Activated naive CD8-positive, alpha-beta T cell treated with anti-CD3 and anti-CD28 coated beads for 36 hours (primary cell): Measurements from ENCODE around the gene IZUMO4. TPM values are rescaled to one million over a fixed set of nuclear protein-coding genes. Genes with fewer than 3 reads are reported as not detected.

Experiments used
- DNase-seq: peaks from one replicate; pipeline ENCODE4 v3.0.0; 2021
- H3K27ac Mint-ChIP-seq: one replicate; pipeline ENCODE4 v1.8.0; 2022; ENCODE audit warnings: mild to moderate bottlenecking, moderate library complexity, mixed read lengths
- H3K27me3 Mint-ChIP-seq: one replicate; pipeline ENCODE4 v1.8.0; 2022; ENCODE audit warnings: mild to moderate bottlenecking, mixed read lengths
- H3K36me3 Mint-ChIP-seq: one replicate; pipeline ENCODE4 v1.8.0; 2021; ENCODE audit warnings: mild to moderate bottlenecking, mixed read lengths
- H3K4me1 Mint-ChIP-seq: one replicate; pipeline ENCODE4 v1.8.0; 2021; ENCODE audit warnings: mixed read lengths
- H3K4me3 Mint-ChIP-seq: one replicate; pipeline ENCODE4 v1.8.0; 2022; ENCODE audit warnings: mild to moderate bottlenecking, moderate library complexity, mixed read lengths
- H3K9me3 Mint-ChIP-seq: one replicate; pipeline ENCODE4 v1.8.0; 2022; ENCODE audit warnings: mixed read lengths
- total RNA-seq, 2 experiments: library from RNA; stranded (reverse); gene quantifications; one replicate each; pipeline ENCODE4 v1.2.3, GENCODE V29; 2021

The IZUMO4 gene, protein sequence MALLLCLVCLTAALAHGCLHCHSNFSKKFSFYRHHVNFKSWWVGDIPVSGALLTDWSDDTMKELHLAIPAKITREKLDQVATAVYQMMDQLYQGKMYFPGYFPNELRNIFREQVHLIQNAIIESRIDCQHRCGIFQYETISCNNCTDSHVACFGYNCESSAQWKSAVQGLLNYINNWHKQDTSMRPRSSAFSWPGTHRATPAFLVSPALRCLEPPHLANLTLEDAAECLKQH
- total RNA-seq, result 10 to 100 TPM; 12.4 to 12.6 TPM

DNA sequence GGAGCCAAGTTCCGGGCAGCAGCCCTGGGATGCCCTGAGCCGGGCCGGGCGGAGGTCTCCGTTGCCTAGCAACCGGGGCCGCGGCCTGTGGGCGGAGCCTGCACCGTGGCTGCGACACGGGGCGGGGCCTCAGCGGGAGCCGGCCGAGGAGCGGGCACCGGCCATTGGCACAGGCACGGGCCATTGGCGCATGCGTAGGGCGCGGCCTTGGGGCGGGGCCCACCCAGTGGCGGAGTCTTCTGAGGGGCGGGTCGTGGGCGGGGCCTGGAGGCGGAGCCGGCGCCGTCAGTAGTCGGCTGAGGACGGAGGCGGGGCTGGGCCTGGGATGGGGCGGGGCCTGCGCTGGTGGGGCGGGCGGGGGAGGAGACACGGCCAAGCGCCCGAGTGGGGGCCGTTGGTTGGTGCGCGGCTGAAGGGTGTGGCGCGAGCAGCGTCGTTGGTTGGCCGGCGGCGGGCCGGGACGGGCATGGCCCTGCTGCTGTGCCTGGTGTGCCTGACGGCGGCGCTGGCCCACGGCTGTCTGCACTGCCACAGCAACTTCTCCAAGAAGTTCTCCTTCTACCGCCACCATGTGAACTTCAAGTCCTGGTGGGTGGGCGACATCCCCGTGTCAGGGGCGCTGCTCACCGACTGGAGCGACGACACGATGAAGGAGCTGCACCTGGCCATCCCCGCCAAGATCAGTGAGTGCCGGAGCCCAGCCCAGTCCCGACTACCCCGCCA, at the start of gene IZUMO4:
Gene IZUMO4, plus strand, starts transcription at position 436 of the 723 bp plus-strand sequence. Its CDS starts 31 bp downstream, at position 467.
- Mint-ChIP-seq H3K27me3 (no peaks in the 10 kb centered on the region), H3K9me3 (no peaks in the 10 kb centered on the region), H3K36me3 (peaks cover 24% of the 10 kb centered on the region), H3K4me1 (peaks cover 34% of the 10 kb centered on the region), H3K27ac (peak within 1 kb of the TSS; percentile 90), H3K4me3 (peak within 1 kb of the TSS; percentile 99)
- DNase-seq, result peak; percentile 100

DNA sequence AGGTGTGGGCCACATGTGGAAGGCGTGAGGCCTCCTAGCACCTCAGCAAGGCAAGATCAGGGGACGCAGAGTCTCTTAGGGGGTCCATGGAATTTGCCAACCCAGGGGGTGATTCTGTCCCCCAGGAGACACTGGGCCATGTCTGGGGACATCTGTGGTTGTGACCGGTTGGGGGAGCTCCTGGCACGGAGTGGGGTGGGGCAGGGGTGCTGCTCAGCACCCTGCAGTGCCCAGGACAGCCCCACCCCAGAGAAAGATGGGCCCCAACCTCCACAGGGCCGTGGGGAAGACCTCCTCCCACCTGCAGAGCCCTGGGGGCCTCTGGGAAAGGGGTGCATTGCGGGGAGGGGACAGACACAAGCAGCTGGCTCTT, 49.7 kb upstream of the IZUMO4 start:
- no peak for DNase-seq
- Mint-ChIP-seq H3K27me3 (no peaks in the 10 kb centered on the region), H3K9me3 (no peaks in the 10 kb centered on the region), H3K4me3 (no peak overlapping the region), H3K27ac (no peak overlapping the region), H3K4me1 (peaks cover 40% of the 10 kb centered on the region), H3K36me3 (peaks cover 13% of the 10 kb centered on the region)

DNA sequence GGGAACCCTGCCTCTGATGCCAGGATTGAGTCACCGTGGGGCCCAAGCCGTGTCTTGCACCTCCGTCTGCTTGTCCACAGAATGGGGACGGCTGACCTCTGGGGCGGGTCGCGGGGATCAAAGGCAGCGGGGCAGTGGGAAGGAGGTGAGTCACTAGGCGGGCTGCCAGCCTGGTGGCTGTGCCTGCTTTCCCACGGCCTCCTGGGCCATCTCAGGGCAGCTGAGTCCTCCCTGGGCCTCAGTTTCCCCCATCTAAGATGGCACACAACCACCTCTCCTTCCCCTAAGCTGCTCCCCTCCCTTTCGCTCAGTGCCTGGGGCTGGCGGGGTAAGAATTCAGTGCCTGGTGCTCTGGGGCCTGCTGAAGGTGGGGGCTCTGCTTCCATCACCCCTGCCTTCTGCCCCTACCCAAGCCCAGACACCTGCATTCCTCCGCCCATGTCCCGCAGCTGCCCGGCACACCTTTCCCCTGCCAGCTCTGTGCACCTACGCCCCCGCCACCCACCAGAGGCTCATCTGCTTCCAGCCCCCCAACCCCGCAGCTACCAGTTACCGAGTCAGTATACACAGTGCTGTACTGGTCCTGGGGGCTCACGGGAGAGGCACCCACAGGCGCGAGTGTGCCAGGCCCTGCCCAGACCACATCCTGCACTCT, 49.1 kb upstream of the IZUMO4 start:
- H3K4me3 Mint-ChIP-seq, result peak overlapping the region; percentile 48
- no peaks in the 10 kb centered on the region for H3K9me3 Mint-ChIP-seq
- H3K36me3 Mint-ChIP-seq, result peaks cover 10% of the 10 kb centered on the region
- peaks cover 44% of the 10 kb centered on the region for H3K4me1 Mint-ChIP-seq
- H3K27ac Mint-ChIP-seq, result peak overlapping the region; percentile 65
- H3K27me3 Mint-ChIP-seq, result no peaks in the 10 kb centered on the region
- DNase-seq, result peak; percentile 47

DNA sequence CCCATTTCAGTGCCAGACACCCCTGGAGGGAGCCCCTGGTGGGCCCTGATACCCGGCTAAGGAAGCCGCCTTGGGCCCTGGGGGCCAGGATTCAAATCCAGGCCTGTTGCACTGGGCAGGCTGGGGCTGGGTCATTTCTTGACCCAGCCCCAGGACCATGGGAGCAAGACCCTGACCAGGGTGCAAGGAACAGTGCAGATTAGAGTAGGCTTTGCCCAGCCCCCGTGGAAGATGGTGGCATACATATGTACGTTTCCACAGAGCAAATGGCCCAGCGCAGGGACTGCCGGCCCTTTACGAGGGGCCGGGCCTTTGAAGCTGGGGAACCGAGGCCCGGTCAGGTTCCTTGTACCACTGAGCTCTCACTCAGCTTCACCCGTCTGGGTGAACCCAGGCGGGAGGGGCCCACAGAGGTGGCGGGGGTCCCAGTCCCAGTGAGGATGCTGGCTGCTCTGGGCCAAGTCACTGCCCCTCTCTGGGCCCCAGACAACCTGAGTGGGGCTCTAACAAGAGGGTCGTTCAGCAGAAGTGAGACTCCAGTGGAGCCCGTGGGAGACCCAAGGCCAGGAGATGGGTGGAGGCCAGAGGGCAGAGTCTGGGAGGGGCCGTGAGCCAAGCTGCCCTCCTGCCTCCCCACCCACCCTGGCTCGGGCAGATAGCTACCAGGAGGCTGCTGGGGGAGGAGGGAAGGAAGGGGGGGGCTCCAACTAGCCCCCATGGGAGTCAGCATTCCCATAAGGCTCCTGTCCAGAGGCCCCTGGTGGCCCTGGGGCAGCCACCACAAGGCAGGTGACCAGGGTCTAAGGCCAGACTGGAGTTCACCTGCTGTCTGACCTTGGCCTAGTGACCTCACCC, 48.4 kb upstream of the IZUMO4 start:
- H3K27me3 Mint-ChIP-seq, result no peaks in the 10 kb centered on the region
- peak overlapping the region; percentile 89 for H3K4me3 Mint-ChIP-seq
- peaks cover 40% of the 10 kb centered on the region for H3K4me1 Mint-ChIP-seq
- no peak for DNase-seq
- peaks cover 8% of the 10 kb centered on the region for H3K36me3 Mint-ChIP-seq
- H3K27ac Mint-ChIP-seq, result peak overlapping the region; percentile 65
- H3K9me3 Mint-ChIP-seq, result no peaks in the 10 kb centered on the region

DNA sequence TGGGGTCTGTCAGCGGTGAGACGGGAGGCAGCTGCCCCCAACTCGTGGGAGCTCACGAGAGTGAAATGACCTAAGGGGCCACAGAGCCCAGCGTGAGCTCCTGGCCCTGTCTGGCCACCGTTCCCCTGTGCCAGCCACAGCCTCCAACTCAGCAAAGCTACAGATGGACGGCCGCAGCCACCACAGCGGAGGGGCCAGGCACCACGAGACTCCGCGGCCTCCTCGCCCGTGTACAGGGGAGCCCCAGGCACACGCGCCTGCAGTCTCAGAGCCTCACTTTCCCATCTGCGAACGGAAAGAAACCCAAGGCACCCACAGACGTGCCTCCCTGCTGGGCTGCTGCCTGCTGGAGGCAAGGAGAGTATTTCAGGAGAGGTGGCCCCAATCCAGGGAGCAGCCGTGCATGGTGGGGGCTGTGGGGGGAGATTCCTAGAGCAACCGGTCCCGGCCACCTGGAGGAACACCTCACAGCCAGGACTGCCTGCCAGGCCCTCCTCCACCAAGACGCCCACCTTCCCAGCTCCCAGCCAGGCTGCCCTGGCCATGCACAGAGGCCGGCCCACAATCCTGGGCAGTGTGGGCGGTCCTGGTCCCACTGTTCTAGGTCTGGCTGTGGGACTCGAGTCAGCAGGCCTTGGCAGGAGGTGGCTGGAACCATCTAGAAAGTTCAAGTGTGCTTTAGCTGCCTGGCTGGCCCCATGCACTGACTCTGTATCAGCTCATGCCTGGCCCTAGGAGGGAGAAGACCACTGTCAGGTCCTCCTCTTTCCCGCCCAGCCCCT, 47.6 kb upstream of the IZUMO4 start:
- peaks cover 6% of the 10 kb centered on the region for H3K36me3 Mint-ChIP-seq
- no peak for DNase-seq
- H3K27me3 Mint-ChIP-seq, result no peaks in the 10 kb centered on the region
- peak overlapping the region; percentile 89 for H3K4me3 Mint-ChIP-seq
- no peaks in the 10 kb centered on the region for H3K9me3 Mint-ChIP-seq
- peak overlapping the region; percentile 69 for H3K27ac Mint-ChIP-seq
- peaks cover 33% of the 10 kb centered on the region for H3K4me1 Mint-ChIP-seq

DNA sequence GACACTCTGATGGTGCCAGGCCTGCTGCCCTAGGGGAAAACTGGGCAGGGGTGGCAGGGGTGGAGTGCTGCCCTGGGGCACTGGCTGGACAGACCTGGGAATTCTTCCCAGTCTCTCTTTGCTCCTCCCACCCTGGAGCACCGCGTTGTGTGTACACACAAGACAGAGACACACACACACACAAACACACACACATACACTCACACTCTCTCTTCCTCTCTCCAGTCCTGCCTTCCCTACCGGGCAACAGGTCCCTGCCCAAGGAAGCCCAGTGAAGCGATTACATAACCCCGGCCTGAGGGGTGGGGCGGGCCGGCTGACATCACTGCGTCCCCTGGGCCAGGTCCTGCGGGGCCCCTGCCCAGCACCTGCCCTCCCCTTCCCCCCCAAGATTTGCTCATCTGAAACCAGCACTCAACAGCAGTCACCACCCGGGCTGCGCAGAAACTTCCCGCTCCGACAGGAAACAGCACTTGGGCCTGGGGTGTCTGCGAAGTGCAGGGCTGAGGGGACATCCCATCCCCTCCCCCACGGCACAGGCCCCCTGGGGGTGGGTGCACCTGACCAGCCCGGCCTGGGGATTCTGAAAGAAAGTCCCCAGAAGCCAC, 46.9 kb upstream of the IZUMO4 start:
- peak overlapping the region; percentile 89 for H3K4me3 Mint-ChIP-seq
- DNase-seq, result peak; percentile 72
- H3K4me1 Mint-ChIP-seq, result peaks cover 35% of the 10 kb centered on the region
- no peaks in the 10 kb centered on the region for H3K27me3 Mint-ChIP-seq
- peaks cover 6% of the 10 kb centered on the region for H3K36me3 Mint-ChIP-seq
- no peaks in the 10 kb centered on the region for H3K9me3 Mint-ChIP-seq
- H3K27ac Mint-ChIP-seq, result peak overlapping the region; percentile 69

DNA sequence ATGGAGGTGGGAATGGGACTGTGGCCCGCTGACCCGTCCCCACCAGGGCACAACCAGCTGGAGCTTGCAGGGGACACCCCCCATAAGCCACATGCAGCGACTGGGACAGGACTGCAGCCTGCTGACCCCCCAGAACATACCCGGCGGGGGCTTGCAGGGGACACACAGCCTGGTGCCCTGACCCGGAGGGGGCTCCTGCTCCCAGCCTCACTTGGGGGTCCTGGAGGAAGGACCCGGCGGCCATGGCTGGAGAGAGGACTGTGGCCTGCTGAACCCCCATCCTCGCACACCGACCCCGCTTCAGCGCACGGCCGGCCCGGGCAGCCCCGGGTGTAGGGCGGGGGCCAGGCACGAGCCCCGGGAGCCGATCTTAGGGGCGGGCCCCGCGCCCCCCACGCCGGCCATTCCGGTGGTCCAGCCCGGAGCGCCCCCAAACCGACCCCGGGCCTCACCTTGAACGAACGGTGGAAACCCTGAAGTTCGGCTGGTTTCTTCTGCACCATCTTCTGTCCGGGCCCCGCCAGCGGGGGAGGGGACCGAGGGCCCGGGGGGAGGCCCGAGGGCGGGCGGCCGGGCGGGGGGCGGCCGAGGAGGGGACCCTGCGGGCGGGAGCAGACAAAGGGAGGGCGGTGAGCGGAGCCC, 46.2 kb upstream of the IZUMO4 start:
- Mint-ChIP-seq H3K27ac (peak overlapping the region; percentile 69), H3K27me3 (no peaks in the 10 kb centered on the region), H3K36me3 (peaks cover 6% of the 10 kb centered on the region), H3K9me3 (no peaks in the 10 kb centered on the region), H3K4me1 (peaks cover 39% of the 10 kb centered on the region), H3K4me3 (peak overlapping the region; percentile 89)
- no peak for DNase-seq

DNA sequence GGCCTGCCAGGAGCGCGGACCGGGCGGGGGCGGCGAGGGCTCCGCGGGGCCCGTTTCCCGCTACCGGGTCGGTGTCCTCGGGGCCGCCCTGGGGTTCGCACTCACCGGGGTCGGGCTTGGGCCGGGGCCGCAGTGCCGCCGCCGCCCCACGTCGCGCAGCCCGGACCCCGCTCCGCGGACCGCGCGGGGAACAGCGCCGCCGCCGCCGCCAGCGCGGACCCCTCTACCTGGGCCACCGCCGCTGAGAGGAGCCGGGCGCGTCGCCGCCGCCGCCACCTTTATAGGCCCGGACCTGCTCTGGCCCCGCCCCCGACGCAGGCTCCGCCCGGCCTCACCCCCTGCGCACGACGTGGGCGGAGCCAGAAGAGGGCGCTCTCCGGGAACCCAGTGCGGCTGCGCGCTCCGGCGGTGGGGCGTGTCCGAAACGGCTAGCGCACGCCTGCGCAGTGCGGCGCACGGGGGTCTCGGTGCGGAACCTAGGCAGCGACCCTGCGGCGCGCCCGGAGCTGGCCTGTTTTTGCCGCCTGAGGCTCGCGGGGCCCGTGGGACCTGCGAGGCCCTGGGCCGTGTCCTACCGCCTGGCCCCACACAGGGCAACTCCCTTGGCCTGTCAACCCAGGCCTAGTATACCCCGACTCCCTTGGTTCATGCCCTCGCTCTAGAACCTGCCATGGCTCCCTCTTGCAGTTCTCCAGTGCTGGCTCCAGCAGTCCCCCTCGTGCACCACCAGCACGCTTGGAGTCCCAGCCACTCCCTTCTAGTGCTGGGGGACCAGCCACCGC, 45.5 kb upstream of the IZUMO4 start, which contains the start of gene MKNK2:
Gene MKNK2, minus strand, starts transcription at position 254 of the 782 bp plus-strand sequence. CDS start 393 bp downstream, outside the sequence.
- H3K9me3 Mint-ChIP-seq, result no peaks in the 10 kb centered on the region
- no peaks in the 10 kb centered on the region for H3K27me3 Mint-ChIP-seq
- H3K36me3 Mint-ChIP-seq, result peaks cover 6% of the 10 kb centered on the region
- peak within 1 kb of the TSS; percentile 93 for H3K27ac Mint-ChIP-seq
- peak within 1 kb of the TSS; percentile 89 for H3K4me3 Mint-ChIP-seq
- DNase-seq, result peak; percentile 95
- H3K4me1 Mint-ChIP-seq, result peaks cover 43% of the 10 kb centered on the region

DNA sequence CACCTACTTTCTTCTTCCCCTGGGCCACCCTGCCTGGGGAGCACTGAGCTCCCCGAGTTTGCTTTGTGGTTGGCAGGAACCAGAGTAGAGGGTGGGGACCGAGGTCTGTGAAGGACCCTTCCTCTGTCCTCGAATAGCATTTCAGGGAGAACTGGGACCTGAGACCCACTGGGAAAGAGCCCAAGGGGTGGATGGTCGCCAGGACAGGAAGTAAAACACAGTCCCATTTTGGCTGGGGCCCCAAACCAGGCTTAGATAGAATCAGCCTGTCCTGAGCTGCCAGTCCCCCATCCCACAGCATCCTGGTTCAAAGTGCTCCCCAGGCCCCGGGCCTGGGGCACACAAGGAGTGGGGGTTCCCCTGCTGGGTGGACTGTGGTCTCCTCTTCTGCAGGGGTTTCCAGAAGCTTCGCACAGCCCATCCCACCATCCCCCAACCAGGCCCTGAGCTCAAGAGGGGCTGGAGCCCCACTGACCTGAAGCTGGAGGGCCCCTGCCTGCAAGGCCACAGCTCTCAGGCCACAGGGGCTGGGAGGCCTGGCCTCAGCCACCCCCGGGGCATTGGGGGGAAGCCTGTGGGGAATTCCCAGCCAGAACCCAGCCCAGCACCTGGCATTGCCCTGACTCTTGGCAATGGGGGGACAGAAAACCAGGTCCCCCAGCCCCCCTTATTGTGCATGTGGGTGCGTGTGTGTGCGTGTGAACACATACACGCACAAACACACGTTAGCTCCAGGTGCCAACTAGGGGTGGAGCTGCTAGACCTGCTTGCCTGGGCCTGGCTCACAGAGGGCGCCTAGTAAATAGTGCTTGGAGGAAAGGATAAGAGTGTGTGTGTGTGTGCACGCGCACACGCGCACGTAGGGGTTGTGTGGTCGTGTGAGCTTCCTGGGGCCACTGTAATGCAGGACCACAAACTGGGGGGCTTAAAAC, 44.7 kb upstream of the IZUMO4 start:
- DNase-seq, result peak; percentile 63
- Mint-ChIP-seq H3K9me3 (no peaks in the 10 kb centered on the region), H3K4me1 (peaks cover 47% of the 10 kb centered on the region), H3K4me3 (peak overlapping the region; percentile 79), H3K27ac (peak overlapping the region; percentile 93), H3K27me3 (no peaks in the 10 kb centered on the region), H3K36me3 (peaks cover 6% of the 10 kb centered on the region)

DNA sequence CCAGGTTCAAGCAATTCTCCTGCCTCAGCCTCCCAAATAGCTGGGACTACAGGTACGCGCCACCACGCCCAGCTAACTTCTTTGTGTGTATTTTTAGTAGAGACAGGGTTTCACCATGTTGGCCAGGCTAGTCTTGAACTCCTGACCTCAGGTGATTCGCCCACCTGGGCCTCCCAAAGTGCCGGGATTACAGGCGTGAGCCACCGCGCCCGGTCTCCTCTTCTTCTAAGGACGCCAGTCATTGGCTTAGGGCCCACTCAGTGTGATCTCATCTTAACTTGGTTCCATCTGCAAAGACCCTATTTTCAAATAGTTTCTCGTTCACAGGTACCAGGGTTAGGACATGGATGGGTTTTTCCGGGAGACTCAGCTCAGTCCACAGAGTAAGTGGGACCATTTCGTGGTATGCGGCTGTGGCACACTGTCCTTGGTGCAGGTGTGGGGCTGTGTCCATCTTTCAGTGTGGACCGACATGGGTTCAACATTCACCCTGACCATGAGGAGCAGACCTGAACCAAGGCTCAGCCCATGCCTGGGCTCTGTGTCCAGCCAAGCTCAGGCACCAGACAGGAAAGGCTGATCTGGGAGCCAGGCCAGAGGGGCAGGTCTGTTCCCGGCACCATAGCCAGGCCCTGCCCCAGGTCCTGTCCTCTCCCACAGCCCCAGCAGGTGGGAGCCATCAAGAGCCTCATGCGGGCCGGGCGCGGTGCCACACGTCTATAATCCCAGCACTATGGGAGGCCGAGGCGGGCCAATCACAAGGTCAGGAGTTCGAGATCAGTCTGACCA, 42.9 kb upstream of the IZUMO4 start:
- no peak for DNase-seq
- peak overlapping the region; percentile 93 for H3K27ac Mint-ChIP-seq

DNA sequence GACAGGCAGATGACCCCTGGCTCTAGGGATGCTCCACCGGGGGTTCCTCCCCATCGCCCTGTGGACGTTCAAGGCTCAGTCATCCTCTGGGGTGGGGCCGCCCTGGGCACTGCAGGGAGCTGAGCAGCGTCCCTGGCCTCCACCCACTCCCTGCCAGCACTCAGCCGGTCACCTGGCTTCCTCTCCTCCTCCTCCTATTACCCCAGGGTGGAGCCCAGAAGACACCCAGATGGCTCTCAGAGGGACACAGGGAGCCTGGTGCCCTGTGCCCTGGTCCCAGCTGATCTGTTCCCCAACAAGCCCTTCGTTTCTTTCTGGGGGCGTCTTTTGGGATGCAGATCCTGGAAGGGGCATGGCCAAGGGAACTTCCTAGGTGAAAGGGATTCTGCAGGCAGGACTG, 42.0 kb upstream of the IZUMO4 start:
- Mint-ChIP-seq H3K36me3 (peaks cover 4% of the 10 kb centered on the region), H3K4me1 (peaks cover 43% of the 10 kb centered on the region), H3K9me3 (no peaks in the 10 kb centered on the region), H3K4me3 (peak overlapping the region; percentile 23), H3K27me3 (no peaks in the 10 kb centered on the region), H3K27ac (peak overlapping the region; percentile 82)
- no peak for DNase-seq

More for the DNA sequence above, 42.9 kb upstream of the IZUMO4 start:
- Mint-ChIP-seq H3K27me3 (no peaks in the 10 kb centered on the region), H3K9me3 (no peaks in the 10 kb centered on the region), H3K36me3 (peaks cover 6% of the 10 kb centered on the region), H3K4me3 (no peak overlapping the region), H3K4me1 (peaks cover 46% of the 10 kb centered on the region)
